H9 (cell line): ENCODE data around the gene INTS6L. TPM values are rescaled to one million over a fixed set of nuclear protein-coding genes. Genes with fewer than 3 reads are reported as not detected.

ENCODE experiments used
- DNase-seq: peaks from one replicate; pipeline ENCODE4 v3.0.0-alpha.2; 2017
- H2AFZ ChIP-seq: one replicate; pipeline ENCODE4 v1.6.1; 2013; ENCODE audit warnings: mild to moderate bottlenecking, low read length, control low read depth, moderate library complexity
- H2AK5ac ChIP-seq: 2 replicates; pipeline ENCODE4 v1.6.1; 2013; ENCODE audit warnings: low read length, control low read depth, mixed read lengths; ENCODE audit not compliant: insufficient read length
- H2BK120ac ChIP-seq: one replicate; pipeline ENCODE4 v1.6.1; 2013; ENCODE audit warnings: low read depth, mild to moderate bottlenecking, low read length, control low read depth, inconsistent platforms; ENCODE audit not compliant: poor library complexity, severe bottlenecking
- H2BK12ac ChIP-seq: 2 replicates; pipeline ENCODE4 v1.6.1; 2013; ENCODE audit warnings: low read length, control low read depth, mixed read lengths, low read depth; ENCODE audit not compliant: insufficient read length
- H2BK15ac ChIP-seq: 2 replicates; pipeline ENCODE4 v1.6.1; 2013; ENCODE audit warnings: low read depth, low read length, control low read depth
- H2BK20ac ChIP-seq: one replicate; pipeline ENCODE4 v1.6.1; 2013; ENCODE audit warnings: low read depth, mild to moderate bottlenecking, low read length, control low read depth, inconsistent platforms; ENCODE audit not compliant: poor library complexity, severe bottlenecking
- H2BK5ac ChIP-seq: 2 replicates; pipeline ENCODE4 v1.6.1; 2013; ENCODE audit warnings: low read length, control low read depth, mixed read lengths; ENCODE audit not compliant: insufficient read length
- H3K14ac ChIP-seq: 2 replicates; pipeline ENCODE4 v1.6.1; 2013; ENCODE audit warnings: low read length, control low read depth; ENCODE audit not compliant: insufficient read depth
- H3K18ac ChIP-seq: 2 replicates; pipeline ENCODE4 v1.6.1; 2013; ENCODE audit warnings: low read depth, mild to moderate bottlenecking, mixed read lengths, low read length, control low read depth; ENCODE audit not compliant: insufficient read length
- H3K23ac ChIP-seq: 2 replicates; pipeline ENCODE4 v1.6.1; 2013; ENCODE audit warnings: low read length, control low read depth, mixed read lengths, low read depth; ENCODE audit not compliant: insufficient read length
- H3K23me2 ChIP-seq: 2 replicates; pipeline ENCODE4 v1.6.1; 2013; ENCODE audit warnings: low read depth, mild to moderate bottlenecking, mixed read lengths, low read length, control low read depth; ENCODE audit not compliant: insufficient read length, poor library complexity, severe bottlenecking
- H3K27ac ChIP-seq: 2 replicates; pipeline ENCODE4 v1.5.1; 2013; ENCODE audit warnings: low read length, control low read depth, mixed read lengths, low read depth; ENCODE audit not compliant: insufficient read length
- H3K27me3 ChIP-seq: 2 replicates; pipeline ENCODE4 v1.6.1; 2013; ENCODE audit warnings: low read length, control low read depth, inconsistent platforms; ENCODE audit not compliant: insufficient read depth
- H3K4ac ChIP-seq: 2 replicates; pipeline ENCODE4 v1.6.1; 2013; ENCODE audit warnings: low read depth, mild to moderate bottlenecking, control low read depth, inconsistent platforms, low read length, moderate library complexity
- H3K4me1 ChIP-seq: 2 replicates; pipeline ENCODE4 v1.6.1; 2013; ENCODE audit warnings: low read length, control low read depth, inconsistent platforms; ENCODE audit not compliant: insufficient read depth
- H3K4me2 ChIP-seq: 2 replicates; pipeline ENCODE4 v1.6.1; 2013; ENCODE audit warnings: low read length, control low read depth, mixed read lengths; ENCODE audit not compliant: insufficient read length, insufficient read depth
- H3K56ac ChIP-seq: 2 replicates; pipeline ENCODE4 v1.6.1; 2013; ENCODE audit warnings: low read depth, mild to moderate bottlenecking, mixed read lengths, low read length, control low read depth; ENCODE audit not compliant: insufficient read length
- H3K79me1 ChIP-seq: 2 replicates; pipeline ENCODE4 v1.6.1; 2013; ENCODE audit warnings: low read depth, mild to moderate bottlenecking, moderate library complexity, low read length, control low read depth, inconsistent platforms; ENCODE audit not compliant: insufficient read depth, poor library complexity, severe bottlenecking
- H3K79me2 ChIP-seq: 2 replicates; pipeline ENCODE4 v1.6.1; 2013; ENCODE audit warnings: low read length, control low read depth, inconsistent platforms; ENCODE audit not compliant: insufficient read depth
- H3K9ac ChIP-seq: 2 replicates; pipeline ENCODE4 v1.6.1; 2013; ENCODE audit warnings: low read length, control low read depth, mixed read lengths; ENCODE audit not compliant: insufficient read length; ENCODE audit errors: extremely low read depth
- H3K9me3 ChIP-seq: one replicate; pipeline ENCODE4 v1.6.1; 2013; ENCODE audit warnings: low read depth, low read length, inconsistent platforms; ENCODE audit not compliant: control insufficient read depth
- H3T11ph ChIP-seq: one replicate; pipeline ENCODE4 v1.6.1; 2013; ENCODE audit warnings: mild to moderate bottlenecking, low read length, control low read depth, inconsistent platforms
- H4K20me1 ChIP-seq: one replicate; pipeline ENCODE4 v1.6.1; 2013; ENCODE audit not compliant: control insufficient read depth, insufficient read length, insufficient read depth
- H4K5ac ChIP-seq: 2 replicates; pipeline ENCODE4 v1.6.1; 2013; ENCODE audit warnings: low read depth, mild to moderate bottlenecking, mixed read lengths, low read length, control low read depth; ENCODE audit not compliant: insufficient read length
- H4K8ac ChIP-seq: replicated peaks from 2 replicates; pipeline ENCODE4 v1.6.1; 2013; ENCODE audit warnings: low read length, control low read depth, mixed read lengths, low read depth; ENCODE audit not compliant: insufficient read length
- H4K91ac ChIP-seq: 2 replicates; pipeline ENCODE4 v1.6.1; 2013; ENCODE audit warnings: low read depth, mild to moderate bottlenecking, moderate library complexity, mixed read lengths, low read length, control low read depth; ENCODE audit not compliant: insufficient read length
- H3K27ac Mint-ChIP-seq, 3 experiments: 2 replicates in 2 of 3; 3 replicates in 1 of 3; pipeline ENCODE4 v1.8.0; 2020 to 2021; ENCODE audit warnings: mixed read lengths in 3 of 3, mild to moderate bottlenecking in 1 of 3, moderate library complexity in 1 of 3
- H3K27me3 Mint-ChIP-seq: 2 replicates; pipeline ENCODE4 v1.8.0; 2021; ENCODE audit warnings: low read depth, mild to moderate bottlenecking, moderate library complexity, mixed read lengths
- H3K36me3 Mint-ChIP-seq, 3 experiments: 2 replicates in 2 of 3; 3 replicates in 1 of 3; pipeline ENCODE4 v1.8.0; 2020 to 2021; ENCODE audit warnings: low read depth in 3 of 3, mixed read lengths in 3 of 3; ENCODE audit not compliant: insufficient read depth in 1 of 3
- H3K4me1 Mint-ChIP-seq, 2 experiments: 2 replicates each; pipeline ENCODE4 v1.8.0; 2020; ENCODE audit warnings: mixed read lengths in 2 of 2
- H3K4me3 Mint-ChIP-seq, 2 experiments: 2 replicates in 1 of 2; 3 replicates in 1 of 2; pipeline ENCODE4 v1.8.0; 2020 to 2021; ENCODE audit warnings: mild to moderate bottlenecking in 2 of 2, mixed read lengths in 2 of 2, moderate library complexity in 1 of 2
- H3K9me3 Mint-ChIP-seq, 2 experiments: 2 replicates in 1 of 2; 3 replicates in 1 of 2; pipeline ENCODE4 v1.8.0; 2020; ENCODE audit warnings: mild to moderate bottlenecking in 2 of 2, mixed read lengths in 2 of 2, moderate library complexity in 1 of 2
- WGBS: extraction: QIAGEN DNeasy Blood & Tissue Kit; methylation state at CpG from one replicate; pipeline ENCODE4 v1.1.7; 2013; ENCODE audit warnings: missing lambda C conversion rate, low lambda C conversion rate, mixed read lengths; ENCODE audit not compliant: insufficient read length; ENCODE audit errors: extremely low coverage; 5-methylcytosine and 5-hydroxymethylcytosine counted together
- total RNA-seq: library from RNA; stranded (reverse); gene quantifications from 2 replicates; pipeline ENCODE4 v1.2.1, GENCODE V29; 2021
- TF ChIP-seq, protein P1 (sequence below): fragments of 200-600 bp; sonication (generic); conservative IDR thresholded peaks from 3 replicates; pipeline ENCODE4 v1.8.0; 2021; ENCODE audit warnings: antibody characterized with exemption, mild to moderate bottlenecking

Gene INTS6L
- total RNA-seq, 1 experiment from 2014 or later, result 7.8 TPM

DNA sequence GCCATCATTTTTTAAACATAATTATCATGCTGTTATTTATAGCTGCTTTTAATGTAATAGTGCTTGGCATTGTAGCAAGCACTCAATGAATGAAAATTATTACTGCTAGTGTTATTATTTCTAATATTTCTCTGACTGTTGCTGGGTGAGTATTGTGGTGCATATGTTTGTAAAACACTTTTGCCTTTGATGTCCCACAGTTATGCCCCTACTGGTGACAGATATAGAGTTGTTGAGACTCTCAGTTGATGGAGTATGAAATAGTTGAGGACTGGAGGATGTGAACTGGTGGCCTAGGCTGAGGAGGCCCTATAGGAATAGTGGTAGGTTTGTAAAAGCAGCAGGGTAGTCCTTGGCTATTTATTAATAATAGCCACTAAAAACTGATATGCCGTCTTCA is 9.6 kb downstream of the INTS6L start:
- no CpG with 5 or more reads among the region's 1 CpG for WGBS
- no peak overlapping the region for H2AFZ ChIP-seq
- no peaks in the 10 kb centered on the region for H4K20me1 ChIP-seq
- H4K8ac ChIP-seq, result no peak overlapping the region
- no peak overlapping the region for H2BK20ac ChIP-seq
- H3K27ac ChIP-seq, result no peak overlapping the region
- no peak overlapping the region for H2BK12ac ChIP-seq
- no peak overlapping the region for H3K27ac Mint-ChIP-seq
- no peak for DNase-seq
- no peak overlapping the region for H3K9ac ChIP-seq
- no peak overlapping the region for H3T11ph ChIP-seq
- no peak overlapping the region for H2AK5ac ChIP-seq
- H3K9me3 Mint-ChIP-seq, result peaks cover 49 to 57% of the 10 kb centered on the region in 2 experiments
- H2BK5ac ChIP-seq, result no peak overlapping the region
- no peak overlapping the region for H4K91ac ChIP-seq
- no peak overlapping the region for H2BK120ac ChIP-seq
- H3K4me2 ChIP-seq, result no peak overlapping the region
- H3K4me1 Mint-ChIP-seq, result peaks cover 9 to 12% of the 10 kb centered on the region in 2 experiments
- H3K79me1 ChIP-seq, result no peaks in the 10 kb centered on the region
- H3K27me3 Mint-ChIP-seq, result no peaks in the 10 kb centered on the region
- H3K4me3 Mint-ChIP-seq, result no peak overlapping the region
- no peaks in the 10 kb centered on the region for H3K23me2 ChIP-seq
- H4K5ac ChIP-seq, result no peak overlapping the region
- H3K36me3 Mint-ChIP-seq, result peaks cover 0 to 2% (median 0%) of the 10 kb centered on the region in 3 experiments; a peak in 1 of 7 replicates
- H3K79me2 ChIP-seq, result no peaks in the 10 kb centered on the region
- no peak overlapping the region for H3K4ac ChIP-seq
- no peak overlapping the region for H3K18ac ChIP-seq
- H2BK15ac ChIP-seq, result no peak overlapping the region
- no peaks in the 10 kb centered on the region for H3K27me3 ChIP-seq
- peaks cover 37% of the 10 kb centered on the region for H3K9me3 ChIP-seq
- H3K14ac ChIP-seq, result no peak overlapping the region
- no peaks in the 10 kb centered on the region for H3K4me1 ChIP-seq
- TF ChIP-seq, protein P1, sequence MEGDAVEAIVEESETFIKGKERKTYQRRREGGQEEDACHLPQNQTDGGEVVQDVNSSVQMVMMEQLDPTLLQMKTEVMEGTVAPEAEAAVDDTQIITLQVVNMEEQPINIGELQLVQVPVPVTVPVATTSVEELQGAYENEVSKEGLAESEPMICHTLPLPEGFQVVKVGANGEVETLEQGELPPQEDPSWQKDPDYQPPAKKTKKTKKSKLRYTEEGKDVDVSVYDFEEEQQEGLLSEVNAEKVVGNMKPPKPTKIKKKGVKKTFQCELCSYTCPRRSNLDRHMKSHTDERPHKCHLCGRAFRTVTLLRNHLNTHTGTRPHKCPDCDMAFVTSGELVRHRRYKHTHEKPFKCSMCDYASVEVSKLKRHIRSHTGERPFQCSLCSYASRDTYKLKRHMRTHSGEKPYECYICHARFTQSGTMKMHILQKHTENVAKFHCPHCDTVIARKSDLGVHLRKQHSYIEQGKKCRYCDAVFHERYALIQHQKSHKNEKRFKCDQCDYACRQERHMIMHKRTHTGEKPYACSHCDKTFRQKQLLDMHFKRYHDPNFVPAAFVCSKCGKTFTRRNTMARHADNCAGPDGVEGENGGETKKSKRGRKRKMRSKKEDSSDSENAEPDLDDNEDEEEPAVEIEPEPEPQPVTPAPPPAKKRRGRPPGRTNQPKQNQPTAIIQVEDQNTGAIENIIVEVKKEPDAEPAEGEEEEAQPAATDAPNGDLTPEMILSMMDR, result no peak; the same call in 2 of the 3 replicates
- H3K56ac ChIP-seq, result no peak overlapping the region
- no peak overlapping the region for H3K23ac ChIP-seq
